LNCaP clone FGC (cell line): ENCODE data around the gene DCDC2C.

Source experiments
- DNase-seq: peaks from one replicate; pipeline ENCODE4 v3.0.0-alpha.2; 2011; ENCODE audit warnings: low read depth
- H3K4me3 ChIP-seq: 2 replicates; pipeline ENCODE4 v1.5.1; 2011; ENCODE audit warnings: mild to moderate bottlenecking, low read depth, low read length, control low read depth
- TF ChIP-seq, protein P1 (sequence below): IDR thresholded peaks from 2 replicates; pipeline ENCODE4 v1.5.1; 2012; ENCODE audit warnings: mild to moderate bottlenecking; ENCODE audit not compliant: control insufficient read depth, insufficient read depth; ENCODE audit errors: extremely low read depth

DCDC2C gene

DNA sequence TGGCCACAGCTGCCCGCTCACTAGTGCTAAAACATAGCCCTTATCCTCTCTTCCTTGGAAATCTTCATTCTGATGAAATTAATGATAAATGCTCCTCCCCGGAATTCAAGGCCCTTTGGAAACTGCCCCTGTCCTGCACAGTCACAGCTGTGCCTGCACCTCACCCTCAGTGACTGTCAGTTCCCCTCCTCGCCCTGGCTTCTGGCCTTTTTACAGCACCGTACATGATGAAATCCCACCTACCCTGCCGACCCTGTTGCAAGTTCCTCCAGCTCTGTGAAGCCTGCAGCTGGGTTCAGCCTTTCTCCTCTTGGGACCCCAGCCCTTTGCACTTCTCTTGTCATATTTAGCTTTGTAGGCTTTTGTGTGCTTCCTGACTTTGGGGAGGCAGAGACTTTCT lies 48.4 kb downstream of the DCDC2C start:
- no peak overlapping the region for H3K4me3 ChIP-seq
- TF ChIP-seq, protein P1, sequence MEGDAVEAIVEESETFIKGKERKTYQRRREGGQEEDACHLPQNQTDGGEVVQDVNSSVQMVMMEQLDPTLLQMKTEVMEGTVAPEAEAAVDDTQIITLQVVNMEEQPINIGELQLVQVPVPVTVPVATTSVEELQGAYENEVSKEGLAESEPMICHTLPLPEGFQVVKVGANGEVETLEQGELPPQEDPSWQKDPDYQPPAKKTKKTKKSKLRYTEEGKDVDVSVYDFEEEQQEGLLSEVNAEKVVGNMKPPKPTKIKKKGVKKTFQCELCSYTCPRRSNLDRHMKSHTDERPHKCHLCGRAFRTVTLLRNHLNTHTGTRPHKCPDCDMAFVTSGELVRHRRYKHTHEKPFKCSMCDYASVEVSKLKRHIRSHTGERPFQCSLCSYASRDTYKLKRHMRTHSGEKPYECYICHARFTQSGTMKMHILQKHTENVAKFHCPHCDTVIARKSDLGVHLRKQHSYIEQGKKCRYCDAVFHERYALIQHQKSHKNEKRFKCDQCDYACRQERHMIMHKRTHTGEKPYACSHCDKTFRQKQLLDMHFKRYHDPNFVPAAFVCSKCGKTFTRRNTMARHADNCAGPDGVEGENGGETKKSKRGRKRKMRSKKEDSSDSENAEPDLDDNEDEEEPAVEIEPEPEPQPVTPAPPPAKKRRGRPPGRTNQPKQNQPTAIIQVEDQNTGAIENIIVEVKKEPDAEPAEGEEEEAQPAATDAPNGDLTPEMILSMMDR = no peak
- DNase-seq = no peak

DNA sequence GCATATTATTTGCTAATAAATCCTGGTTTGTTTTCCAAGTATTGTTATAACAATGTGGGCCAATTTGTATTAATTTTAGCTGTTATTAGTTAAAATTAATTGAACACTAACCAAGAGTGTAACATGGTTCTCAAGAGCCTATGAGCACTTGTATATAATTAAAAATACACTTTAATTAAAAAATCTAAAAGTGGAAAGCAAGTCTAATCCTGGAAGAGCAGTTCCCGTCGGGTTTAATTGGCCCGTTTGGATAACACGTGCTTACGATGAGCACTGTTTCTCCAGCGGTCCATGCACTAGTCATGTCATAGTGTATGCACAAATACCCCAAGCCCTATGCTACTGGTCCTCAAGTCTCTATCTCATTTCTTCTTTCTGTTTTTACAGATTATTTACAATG lies 49.0 kb downstream of the DCDC2C start:
- no peak for DNase-seq
- H3K4me3 ChIP-seq = no peak overlapping the region
- TF ChIP-seq, protein P1 = no peak

DNA sequence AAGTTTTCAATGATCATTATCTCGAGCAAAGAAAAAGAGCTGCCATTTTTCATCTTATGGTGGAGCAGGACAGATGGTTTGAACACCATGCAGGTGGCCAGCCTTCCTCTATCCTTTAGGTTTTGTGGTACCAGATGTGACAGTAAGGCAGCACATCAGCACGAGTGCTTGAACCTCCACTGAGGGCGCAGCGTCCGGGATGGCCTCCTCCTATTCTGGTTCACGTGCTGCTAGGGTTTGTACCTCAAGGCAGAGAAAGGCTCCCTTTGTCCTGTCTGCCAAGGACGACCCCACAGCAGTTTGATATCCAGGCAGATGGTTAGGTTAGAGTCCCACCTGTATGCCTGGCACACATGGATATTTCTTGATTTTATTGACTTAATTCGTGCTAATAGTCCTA lies 50.2 kb downstream of the DCDC2C start:
- no peak for DNase-seq
- TF ChIP-seq, protein P1 = no peak
- no peak overlapping the region for H3K4me3 ChIP-seq

DNA sequence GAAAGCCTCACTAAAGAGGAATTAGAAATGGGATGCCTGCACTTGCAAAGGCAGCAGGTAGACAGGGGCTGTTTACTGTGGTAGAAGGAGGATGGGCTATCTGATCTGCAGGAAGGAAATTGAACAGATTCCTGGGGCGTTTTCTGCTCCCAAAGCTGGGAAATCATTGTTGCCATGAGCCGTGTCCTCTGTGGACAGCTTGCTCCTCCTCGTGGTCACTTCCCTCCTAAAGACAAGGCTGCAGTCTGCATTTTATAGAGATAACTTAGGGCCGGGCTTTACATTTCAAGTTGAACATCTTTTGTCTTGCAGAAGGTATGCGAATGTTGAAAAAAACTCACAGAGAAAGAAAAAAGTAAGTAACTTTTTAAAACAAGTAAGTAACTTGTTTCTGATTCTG lies 50.9 kb downstream of the DCDC2C start:
- no peak for DNase-seq
- TF ChIP-seq, protein P1 = no peak

DNA sequence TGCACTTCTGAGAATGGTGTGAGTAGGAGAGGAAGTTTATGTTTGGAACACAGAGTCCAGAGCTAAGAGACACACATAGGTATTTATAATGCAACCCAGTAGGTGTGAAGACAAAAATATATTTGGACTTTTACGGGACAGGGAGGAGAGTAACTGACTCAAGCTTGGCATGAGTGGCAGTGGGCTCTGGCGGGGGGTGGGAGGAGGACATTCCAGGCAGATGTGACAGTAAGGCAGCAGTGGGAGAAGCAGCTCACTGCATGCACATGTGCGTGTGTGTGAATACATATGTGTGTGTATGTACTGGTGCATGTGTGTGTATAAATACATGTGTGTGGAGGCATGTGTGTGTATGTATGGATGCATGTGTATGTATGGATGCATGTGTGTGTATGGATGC lies 51.4 kb downstream of the DCDC2C start:
- TF ChIP-seq, protein P1 = no peak
- no peak overlapping the region for H3K4me3 ChIP-seq
- no peak for DNase-seq

More for the DNA sequence above, 50.9 kb downstream of the DCDC2C start:
- no peak overlapping the region for H3K4me3 ChIP-seq

DNA sequence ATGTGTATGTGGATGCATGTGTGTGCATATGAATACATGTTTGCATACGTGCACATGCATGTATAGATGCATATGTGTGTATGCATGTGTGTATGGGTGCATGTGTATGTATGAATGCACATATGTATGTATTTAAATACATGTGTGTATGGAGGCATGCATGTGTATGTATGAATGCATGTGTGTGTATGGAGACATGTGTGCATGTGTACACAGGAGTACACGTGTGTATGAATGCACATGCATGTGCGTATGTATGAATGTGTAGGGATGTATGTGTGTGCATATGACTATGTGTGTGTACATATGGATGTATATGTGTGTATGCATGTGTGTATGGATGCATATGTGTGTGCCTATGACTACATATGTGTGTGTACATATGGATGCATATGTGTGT lies 51.9 kb downstream of the DCDC2C start:
- DNase-seq = no peak
- TF ChIP-seq, protein P1 = no peak
- H3K4me3 ChIP-seq = no peak overlapping the region

DNA sequence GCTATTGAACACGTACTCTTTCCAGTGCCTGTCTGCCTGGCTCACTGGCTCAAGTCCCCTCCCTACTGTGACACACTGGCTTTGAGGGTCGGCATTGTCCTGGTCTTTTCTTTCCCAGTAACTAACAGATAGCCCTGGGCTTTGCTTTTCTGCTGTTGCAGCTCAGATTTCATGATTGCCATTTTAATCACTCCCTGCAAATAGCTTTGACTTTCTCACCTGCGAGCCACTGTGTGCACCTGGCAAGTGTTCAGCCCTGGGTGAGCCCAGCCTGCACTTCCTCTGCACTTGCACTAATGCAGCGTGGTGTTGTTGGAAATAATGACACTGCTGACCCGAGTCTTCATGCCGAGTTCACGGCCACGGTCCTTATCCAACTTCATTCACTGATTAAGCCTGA lies 52.9 kb downstream of the DCDC2C start:
- no peak overlapping the region for H3K4me3 ChIP-seq
- DNase-seq = peak; percentile 15
- TF ChIP-seq, protein P1 = no peak
